GM18499 (cell line): Measurements from ENCODE around the gene HS2ST1.
"Not testable (repeated sequence)": the region's sequence is repeated elsewhere in the genome, so short reads cannot be mapped to it uniquely, and the experiment has no call there.

ENCODE experiments used
- ATAC-seq: cut with Tn5 transposase; IDR thresholded peaks from one replicate; pipeline ENCODE4 v1.9.1; 2021; ENCODE audit warnings: moderate number of reproducible peaks; ENCODE audit not compliant: insufficient read depth, unreplicated experiment

Gene HS2ST1

DNA sequence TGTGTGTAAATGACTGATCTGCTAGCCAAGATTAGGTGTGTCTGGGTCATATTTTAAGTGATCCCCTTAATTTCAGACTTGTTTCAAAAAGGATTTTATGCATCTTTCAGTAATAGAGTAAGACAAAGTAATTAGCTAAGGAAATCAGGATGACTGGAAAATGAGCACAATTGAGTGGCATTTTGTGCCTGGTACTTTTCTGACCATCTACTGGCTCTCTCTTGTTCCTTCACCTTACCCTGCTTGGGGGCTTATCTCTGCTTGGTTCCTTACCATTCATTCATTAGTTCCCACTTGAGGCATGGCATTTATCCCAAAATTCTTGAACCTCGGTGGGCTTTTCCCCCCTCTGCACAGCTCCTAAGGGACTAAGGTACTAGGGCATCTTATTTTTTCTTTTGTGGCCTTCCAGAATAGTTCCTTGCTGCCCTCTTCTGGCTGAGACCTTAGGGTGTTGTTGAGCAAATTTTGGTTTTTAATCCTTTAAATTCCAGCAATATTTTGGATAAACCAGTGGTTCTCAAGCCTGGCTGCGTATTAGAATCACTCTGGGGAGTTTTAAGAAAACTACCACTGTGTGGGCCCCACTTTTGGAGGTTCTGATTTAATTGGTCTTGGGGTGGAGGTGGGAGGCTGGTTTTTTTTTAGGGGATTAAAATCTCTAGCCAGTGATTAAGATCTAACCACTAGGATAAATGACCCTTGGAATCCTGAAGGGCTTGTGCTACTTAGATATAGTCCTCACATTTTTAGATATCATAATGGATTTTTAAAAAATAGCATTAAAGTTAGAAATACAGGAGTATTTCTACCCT is 50.8 kb downstream of the HS2ST1 start:
- no peak for ATAC-seq

DNA sequence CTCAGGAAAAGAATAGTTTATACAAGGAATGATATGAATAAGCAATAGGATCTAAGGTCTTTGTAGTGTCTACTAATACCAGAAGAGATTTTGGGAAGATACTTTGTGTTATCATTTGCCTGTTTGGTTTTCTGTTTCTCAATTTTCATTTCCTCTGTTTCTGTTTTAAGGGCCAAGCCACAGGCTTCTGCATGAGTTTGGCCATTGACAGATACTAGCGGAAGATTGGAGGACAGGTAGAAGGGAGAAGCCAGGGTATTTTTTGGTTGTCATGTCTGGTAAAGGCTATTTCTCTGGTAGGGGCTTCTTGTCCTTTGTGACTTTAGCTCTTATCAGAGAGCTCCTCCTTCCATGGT is 51.4 kb downstream of the HS2ST1 start:
- ATAC-seq = no peak

DNA sequence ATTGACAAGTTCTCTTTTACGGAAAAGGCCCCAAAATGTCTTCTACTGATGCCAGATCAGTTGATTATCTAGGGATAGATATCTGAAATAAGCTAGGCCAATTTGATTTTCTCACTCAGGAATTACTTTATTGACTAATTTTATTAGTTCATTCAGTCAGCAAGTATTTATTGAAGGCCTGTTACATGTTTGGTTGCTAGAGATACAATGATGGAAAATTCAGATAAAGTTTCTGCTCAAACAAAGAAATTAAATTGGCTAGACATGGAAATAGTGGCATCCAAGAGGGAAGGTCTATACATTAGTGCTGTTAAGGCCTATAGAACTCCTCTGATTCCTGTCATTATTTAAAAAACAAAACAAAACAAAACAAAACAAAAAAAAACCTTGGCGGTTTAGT is 56.5 kb downstream of the HS2ST1 start:
- no peak for ATAC-seq

DNA sequence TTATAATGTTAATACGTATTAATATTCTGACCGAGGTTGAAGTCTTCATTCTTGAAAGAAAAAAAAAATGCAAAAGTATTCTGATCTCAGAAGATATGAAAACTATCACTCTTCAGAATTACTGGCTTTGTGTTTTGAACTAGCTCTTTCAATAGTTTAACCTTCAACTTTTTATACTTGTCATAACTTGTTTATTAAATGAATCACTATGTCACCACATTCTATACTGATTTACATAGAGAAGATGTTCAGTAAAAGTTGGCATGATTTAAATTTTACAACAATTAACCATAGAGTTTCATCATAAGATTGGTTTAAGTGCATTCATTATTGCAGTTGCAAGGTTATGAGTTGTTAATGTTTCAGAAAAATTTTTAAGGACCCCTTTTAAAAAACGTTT is 57.3 kb downstream of the HS2ST1 start:
- no peak for ATAC-seq

DNA sequence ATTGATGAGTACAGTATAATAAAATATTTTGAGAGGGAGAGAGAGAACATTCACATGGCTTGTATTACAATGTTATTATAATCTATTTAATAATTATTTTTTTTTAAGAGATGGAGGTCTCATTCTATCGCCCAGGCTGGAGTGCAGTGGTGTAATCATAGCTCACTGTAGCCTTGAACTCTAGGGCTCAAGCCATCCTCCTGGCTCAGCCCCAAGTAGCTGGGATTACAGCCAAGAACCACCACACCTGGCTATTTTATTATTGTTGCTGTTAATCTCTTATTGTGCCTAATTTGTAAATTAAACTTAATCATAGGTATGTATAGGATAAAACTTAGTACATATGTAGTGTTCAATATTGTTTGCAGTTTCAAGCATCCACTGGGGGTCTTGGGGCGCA is 57.8 kb downstream of the HS2ST1 start:
- no peak for ATAC-seq

DNA sequence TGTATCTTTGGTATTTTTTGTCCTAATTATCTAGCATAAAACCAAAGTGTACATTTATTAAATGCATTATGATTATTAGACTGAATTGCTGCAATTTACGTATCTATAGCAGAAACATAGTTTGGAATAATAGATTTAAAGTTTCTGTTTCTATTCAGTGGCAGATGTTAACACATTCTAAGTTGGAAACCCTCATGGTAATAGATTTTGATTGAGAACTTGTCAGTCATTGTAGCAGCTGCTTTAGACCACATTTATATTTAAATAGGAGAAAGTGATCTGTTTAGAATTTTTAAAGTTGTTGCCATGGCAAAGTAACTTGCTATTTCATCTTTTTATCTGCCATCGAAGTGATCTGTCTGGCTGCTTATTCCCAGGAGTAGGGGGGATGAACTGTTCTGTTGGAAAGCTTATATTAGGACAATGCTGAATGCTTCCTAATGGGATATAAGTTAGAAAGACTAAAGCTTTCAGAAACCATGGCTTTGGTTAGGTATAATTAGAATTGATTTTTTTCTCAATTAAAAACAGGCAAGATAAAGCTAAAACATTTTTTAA is 61.6 kb downstream of the HS2ST1 start:
- no peak for ATAC-seq

DNA sequence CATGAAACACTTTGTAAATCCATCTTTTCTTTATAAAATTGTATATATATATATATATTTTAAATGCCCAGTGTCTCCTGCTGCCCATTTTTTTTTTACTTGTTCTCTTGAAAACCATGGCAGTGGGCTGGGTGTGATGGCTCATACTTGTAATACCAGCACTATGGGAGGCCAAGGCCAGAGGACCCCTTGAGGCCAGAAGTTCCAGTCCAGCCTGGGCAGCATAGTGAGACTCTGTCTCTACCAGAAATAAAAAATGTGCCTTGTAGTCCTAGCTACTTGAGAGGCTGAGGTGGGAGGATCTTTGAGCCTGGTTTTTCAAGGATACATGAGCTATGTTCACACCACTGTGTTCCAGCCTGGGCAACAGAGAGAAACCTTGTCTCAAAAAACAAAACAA is 62.2 kb downstream of the HS2ST1 start:
- ATAC-seq = no peak

DNA sequence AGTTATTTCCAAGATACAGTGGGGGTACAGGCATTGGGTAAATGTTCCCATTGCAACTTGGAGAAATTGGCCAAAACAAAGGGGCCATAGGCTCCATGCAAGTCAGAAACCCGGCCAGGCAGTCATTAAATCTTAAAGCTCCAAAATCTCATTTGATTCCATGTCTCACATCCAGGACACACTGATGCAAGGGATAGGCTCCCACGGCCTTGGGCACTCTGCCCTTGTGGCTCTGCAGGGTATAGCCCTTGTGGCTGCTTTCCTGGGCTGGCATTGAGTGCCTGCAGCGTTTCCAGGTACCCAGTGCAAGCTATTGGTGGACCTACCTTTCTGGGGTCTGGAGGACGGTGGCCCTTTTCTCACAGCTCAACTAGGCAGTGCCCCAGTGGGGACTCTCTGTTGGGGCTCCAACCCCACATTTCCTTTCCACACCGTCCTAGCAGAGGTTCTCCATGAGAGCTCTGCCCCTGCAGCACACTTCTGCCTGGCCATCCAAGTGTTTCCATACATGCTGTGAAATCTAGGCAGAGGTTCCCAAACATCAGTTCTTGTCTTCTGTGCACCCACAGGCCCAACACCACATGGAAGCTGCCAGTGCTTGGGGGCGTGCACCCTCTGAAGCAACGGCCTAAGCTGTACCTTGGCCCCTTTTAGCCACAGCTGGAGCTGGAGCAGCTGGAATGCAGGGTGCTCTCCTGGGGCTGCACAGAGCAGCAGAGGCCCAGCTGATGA is 67.2 kb downstream of the HS2ST1 start:
- no peak for ATAC-seq

DNA sequence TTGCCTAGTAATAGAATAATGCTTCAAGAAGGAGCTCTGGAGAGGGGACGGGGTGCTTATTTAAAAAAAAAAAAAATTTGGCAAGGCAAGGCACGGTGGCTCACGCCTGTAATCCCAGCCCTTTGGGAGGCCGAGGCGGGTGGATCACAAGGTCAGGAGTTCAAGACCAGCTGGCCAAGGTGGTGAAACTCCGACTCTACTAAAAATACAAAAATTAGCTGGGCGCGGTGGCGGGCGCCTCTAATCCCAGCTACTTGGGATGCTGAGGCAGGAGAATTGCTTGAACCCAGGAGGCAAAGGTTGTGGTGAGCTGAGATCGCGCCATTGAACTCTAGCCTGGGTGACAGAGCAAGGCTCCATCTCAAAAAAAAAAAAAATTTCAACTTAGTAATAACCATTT is 69.2 kb downstream of the HS2ST1 start:
- ATAC-seq = not testable (repeated sequence)

DNA sequence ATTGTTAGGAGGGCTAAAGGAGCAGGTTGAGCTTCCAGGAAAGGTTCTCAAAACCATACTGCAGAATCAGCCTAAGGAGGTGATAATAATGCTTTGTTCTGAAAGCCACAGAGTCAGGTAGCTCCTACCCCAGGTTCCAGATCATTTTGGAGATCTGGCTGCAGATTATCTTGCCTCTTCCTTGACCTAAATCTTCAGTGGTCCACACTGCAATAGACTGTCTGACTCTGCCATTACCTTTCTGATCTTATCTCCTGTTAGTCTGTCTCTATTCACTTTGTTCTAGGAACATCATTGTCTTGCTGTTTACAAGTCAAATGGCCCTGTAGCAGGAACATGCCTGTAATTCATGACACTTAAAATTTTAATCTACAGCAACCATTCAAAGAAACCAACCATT is 73.0 kb downstream of the HS2ST1 start:
- no peak for ATAC-seq

DNA sequence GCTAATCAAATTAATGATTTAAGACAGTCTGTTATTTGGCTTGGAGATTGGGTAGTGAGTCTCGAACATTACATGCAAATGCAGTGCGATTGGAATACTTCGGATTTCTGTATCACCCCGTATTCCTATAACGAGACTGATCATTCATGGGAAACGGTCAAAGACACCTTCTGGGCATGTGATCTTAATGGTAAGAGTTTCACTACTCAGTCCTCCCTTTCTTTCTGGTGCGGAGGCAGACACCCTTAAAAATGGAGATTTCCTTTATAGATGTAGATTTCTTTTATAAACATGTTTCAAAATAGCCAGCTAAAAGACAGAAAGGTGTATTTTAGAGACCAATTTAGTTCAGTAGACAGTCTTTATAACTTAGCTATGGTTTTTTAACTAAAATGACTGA is 74.4 kb downstream of the HS2ST1 start:
- no peak for ATAC-seq

DNA sequence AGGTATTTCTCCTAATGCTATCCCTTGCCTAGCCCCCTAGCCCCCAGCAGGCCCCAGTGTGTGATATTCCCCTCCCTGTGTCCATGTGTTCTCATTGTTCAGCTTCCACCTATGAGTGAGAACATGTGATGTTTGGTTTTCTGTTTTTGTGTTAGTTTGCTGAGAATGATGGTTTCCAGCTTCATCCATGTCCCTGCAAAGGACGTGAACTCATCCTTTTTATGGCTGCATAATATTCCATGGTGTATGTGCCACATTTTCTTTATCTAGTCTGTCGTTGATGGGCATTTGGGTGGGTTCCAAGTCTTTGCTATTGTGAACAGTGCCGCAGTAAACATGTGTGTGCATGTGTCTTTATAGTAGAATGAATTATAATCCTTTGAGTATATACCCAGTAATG is 75.3 kb downstream of the HS2ST1 start:
- ATAC-seq = not testable (repeated sequence)

DNA sequence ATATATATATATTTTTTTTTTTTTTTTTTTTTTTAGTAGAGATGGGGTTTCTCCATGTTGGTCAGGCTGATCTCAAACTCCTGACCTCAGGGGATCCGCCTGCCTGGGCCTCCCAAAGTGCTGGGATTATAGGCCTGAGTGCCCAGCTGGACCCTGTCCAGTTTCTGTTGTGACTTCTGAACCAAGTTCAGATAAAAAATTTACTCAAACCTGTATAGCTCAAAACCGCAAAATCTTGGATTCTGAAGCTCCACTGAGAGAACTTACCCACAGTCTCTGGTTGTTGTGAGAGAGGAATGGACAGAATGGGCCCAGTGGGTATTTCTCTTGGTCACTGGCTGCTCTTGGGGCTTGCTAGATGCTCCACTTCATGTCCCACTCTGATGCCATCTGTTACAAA is 76.4 kb downstream of the HS2ST1 start:
- no peak for ATAC-seq

DNA sequence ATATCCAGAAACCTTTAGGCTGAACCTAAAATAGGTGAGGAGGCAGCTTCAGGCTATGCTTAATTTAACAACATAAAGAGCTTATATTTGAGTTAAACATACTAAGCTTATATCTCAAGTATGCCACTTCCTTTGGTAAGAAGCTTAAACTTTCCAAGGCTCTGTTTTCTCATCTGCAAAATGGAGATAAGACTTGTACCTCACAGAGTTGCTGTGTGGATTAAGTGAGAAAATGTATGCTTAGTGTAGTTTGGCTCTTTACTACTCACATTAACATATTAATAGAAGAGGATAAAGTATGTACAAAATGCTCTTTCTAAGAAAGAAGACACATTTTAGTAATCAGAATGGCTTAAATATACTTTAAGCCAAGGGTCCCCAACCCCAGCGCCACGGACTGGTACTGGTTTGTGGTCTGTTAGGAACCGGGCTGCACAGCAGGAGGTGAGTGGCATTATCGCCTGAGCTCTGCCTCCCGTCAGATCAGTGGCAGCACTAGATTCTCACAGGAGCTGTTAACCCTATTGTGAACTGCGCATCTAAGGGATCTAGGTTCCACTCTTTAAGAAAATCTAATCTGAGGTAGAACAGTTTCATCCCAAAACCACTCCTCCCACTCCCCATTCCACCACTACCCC is 77.2 kb downstream of the HS2ST1 start:
- no peak for ATAC-seq

DNA sequence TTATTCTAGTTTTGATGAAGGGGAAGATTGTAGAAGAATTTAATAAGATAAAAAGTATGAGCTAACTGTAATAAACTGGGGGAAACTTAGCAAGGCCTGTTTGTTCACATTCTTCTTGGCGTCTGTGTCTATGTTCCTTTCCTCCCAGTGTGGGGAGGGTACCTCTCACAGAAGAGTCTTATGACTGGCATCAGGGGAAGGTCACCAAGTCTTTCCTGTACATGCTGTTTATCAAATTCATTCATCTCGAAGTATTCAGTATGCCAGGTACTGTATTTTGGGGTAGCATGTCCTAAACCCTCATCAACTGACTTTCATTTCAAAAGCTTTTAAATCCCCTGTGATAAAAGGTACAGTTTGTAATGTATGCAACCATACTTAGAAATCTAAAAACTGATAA is 78.4 kb downstream of the HS2ST1 start:
- ATAC-seq = no peak

DNA sequence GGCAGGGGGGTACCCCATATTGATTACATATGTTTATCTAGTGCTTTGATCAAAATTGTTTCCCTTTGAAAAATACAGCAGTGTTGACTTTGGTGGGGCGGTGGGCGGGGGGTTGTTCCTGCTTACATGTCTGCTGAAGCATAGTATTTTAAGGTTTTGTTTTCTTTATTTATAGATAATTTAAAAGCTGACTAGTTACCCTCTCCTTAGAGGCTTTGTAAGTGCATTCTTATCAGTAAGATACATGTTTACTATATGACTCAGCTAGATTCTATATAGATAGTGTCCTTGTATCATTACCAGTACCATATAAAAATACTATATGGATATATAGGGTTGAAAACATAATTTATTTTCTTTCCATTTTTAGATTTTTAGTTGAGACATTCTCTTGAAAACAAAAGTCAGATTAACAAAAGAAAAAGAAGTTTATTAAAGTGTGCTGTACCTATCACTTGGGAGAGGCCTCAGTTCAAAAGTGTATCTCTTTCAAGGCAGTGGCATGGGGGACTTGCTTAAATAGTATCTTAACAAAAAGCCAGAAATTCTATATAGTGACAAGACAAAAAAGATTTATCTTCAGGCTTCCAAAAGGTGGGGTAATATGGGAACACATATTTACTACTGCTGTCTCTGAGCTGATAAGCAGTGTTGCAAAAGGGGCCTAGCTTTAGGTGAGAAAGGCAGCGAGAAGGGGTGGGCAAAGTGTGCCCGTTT is 79.0 kb downstream of the HS2ST1 start:
- ATAC-seq = no peak

DNA sequence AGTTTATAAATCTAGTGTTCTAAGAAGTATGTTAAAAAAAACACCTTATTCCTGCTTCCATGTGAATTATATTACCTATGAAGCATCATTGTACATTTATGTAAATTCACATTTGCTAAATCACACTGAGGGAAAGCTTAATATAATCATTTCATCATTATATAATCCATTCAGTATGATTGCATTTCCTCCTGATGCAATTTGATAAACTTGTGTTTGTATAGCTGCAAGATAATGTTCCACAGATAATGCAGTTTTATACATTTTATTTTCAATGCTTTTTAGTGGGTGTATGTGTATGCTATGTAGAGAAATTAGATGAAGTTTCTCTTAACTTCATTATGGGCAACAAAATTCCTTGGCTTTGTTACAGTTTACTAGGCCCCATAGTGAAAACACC is 79.6 kb downstream of the HS2ST1 start:
- ATAC-seq = no peak

DNA sequence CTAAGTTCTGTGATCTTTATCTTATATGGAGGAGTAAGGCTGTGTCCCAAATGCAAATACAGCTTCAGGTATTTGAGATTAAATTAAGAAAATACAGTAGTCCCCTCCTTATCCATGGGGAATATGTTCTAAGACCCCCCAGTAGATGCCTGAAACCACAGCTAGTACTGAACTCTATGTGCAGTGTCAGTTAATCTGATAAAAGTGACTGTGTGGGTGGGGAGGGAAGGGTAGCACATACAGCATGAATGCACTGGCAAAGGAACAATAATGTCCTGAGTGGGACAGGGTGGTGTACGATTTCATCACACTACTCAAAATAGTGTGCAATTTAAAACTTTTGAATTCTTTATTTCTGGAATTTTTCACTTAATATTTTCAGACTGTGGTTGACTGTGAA is 83.1 kb downstream of the HS2ST1 start:
- ATAC-seq = no peak

DNA sequence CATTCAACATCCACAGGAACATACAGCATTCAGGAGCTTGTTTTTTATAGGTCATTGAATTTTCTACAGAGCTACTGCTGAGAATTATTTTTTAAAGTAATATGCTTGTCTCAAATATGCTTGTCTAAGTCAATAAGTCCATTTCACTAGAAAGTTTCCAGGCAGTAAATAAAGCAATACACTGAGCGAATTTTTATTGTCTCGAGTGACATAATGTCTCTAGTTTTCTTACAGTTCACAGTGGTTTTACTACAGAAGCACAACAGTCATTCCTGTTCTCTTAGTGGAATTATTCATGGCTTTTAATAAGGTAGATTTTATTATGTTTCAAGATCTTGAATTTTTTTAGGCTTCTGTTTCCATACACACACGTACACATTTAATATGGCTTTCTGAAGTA is 83.8 kb downstream of the HS2ST1 start:
- no peak for ATAC-seq

DNA sequence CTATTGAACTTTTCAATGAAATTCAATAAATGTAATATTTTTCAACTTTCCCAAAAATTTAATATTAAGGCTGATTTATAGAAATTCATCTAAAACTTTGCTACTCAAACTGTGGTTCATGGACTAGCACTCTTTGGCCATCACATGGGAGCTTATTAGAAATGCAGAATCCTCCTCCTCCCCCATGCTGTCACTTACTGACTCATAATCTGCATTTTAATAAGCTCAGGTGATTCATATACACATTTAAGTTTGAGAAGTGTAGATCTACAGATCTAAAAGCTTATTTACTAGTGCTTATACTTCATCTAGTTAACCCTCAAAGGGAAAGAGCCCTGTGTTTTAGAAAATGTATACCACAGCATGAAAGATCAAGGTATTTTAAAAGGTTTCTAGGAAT is 84.3 kb downstream of the HS2ST1 start:
- ATAC-seq = no peak

DNA sequence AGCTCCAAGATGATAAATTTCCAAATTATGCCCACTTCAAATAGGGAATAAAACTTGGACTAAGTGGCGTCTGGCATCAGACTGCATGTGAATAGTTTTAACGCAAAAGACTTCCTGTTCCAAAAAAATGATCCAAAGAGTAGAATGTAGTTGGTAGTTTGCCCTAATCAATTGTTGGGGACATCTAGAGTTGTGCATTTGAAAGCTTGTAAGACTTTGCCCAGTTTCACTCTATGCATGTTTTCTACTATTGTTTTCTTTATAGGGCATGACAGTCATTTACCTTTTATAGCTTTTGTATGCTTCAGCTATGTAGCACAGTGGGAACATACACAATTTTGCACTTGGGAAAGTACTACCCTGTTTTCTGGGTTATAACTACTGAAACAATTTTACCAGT is 86.0 kb downstream of the HS2ST1 start:
- ATAC-seq = no peak
